Caco-2 (cell line): Measurements from ENCODE around the gene FBLIM1. TPM values are rescaled to one million over a fixed set of nuclear protein-coding genes. Genes with fewer than 3 reads are reported as not detected.

Experiments
- BruUV-seq: library from RNA; stranded (reverse); fragments of 400-500 nt; replicated peaks from 2 replicates; lab custom pipeline; 2021; lab: Mats Ljungman, UMichigan
- CTCF ChIA-PET: fragments of 300-600 bp; sonication (Branson Sonifier 250); formaldehyde crosslinking; loops from one replicate; lab custom pipeline; 2022; ENCODE audit warnings: antibody characterized with exemption; lab: Charles Lee
- POLR2A ChIA-PET: fragments of 300-600 bp; sonication (Branson Sonifier 250); formaldehyde crosslinking; loops from one replicate; lab custom pipeline; 2022; ENCODE audit warnings: antibody characterized with exemption; lab: Charles Lee
- DNase-seq, 2 experiments: peaks; one replicate each; pipeline versions ENCODE4 v3.0.0 to v3.0.0-alpha.2; 2020 to 2022
- H3K27me3 ChIP-seq: replicated peaks from 2 replicates; pipeline ENCODE4 v1.6.0; 2011; ENCODE audit warnings: low read length; ENCODE audit not compliant: control insufficient read depth, insufficient read depth
- H3K36me3 ChIP-seq: 2 replicates; pipeline ENCODE4 v1.5.1; 2011; ENCODE audit warnings: low read length; ENCODE audit not compliant: control insufficient read depth, insufficient read depth
- H3K4me1 ChIP-seq: fragments of 250-450 bp; sonication (Bioruptor Pico); 2 replicates; pipeline ENCODE4 v1.5.1; 2020; ENCODE audit warnings: mild to moderate bottlenecking
- H3K4me3 ChIP-seq: 2 replicates; pipeline ENCODE4 v1.5.1; 2011; ENCODE audit warnings: low read depth, mild to moderate bottlenecking, control low read depth, low read length
- H3K9me3 ChIP-seq: fragments of 250-450 bp; sonication (Bioruptor Pico); 2 replicates; pipeline ENCODE4 v1.5.1; 2020; ENCODE audit warnings: mild to moderate bottlenecking, moderate library complexity
- H3K27ac Mint-ChIP-seq: one replicate; pipeline ENCODE4 v1.8.0; 2022; ENCODE audit warnings: mixed read lengths; ENCODE audit not compliant: unreplicated experiment
- H3K27me3 Mint-ChIP-seq: one replicate; pipeline ENCODE4 v1.8.0; 2022; ENCODE audit warnings: mixed read lengths; ENCODE audit not compliant: insufficient read depth, unreplicated experiment
- H3K36me3 Mint-ChIP-seq: one replicate; pipeline ENCODE4 v1.8.0; 2022; ENCODE audit warnings: mild to moderate bottlenecking, mixed read lengths; ENCODE audit not compliant: insufficient read depth, unreplicated experiment
- H3K4me1 Mint-ChIP-seq: one replicate; pipeline ENCODE4 v1.8.0; 2022; ENCODE audit warnings: low read depth, mixed read lengths; ENCODE audit not compliant: unreplicated experiment
- H3K4me3 Mint-ChIP-seq: one replicate; pipeline ENCODE4 v1.8.0; 2022; ENCODE audit warnings: mild to moderate bottlenecking, moderate library complexity, mixed read lengths; ENCODE audit not compliant: unreplicated experiment
- H3K9me3 Mint-ChIP-seq: one replicate; pipeline ENCODE4 v1.8.0; 2022; ENCODE audit warnings: mixed read lengths; ENCODE audit not compliant: unreplicated experiment
- intact Hi-C: fragments of 100-400 bp; cut with micrococcal nuclease; formaldehyde crosslinking; loops from one replicate; pipeline ENCODE4 v1.10.0; 2022; ENCODE audit not compliant: unreplicated experiment
- total RNA-seq: library from RNA; stranded (reverse); gene quantifications from 2 replicates; pipeline ENCODE4 v1.2.3, GENCODE V29; 2022
- TF ChIP-seq, protein P1 (sequence below), 2 experiments: fragments of 200-600 bp in 1 of 2; IDR thresholded peaks; 1 replicate in 1 of 2; 2 replicates in 1 of 2; pipeline versions ENCODE4 v1.5.1 to v1.8.0; 2011 to 2022; ENCODE audit warnings: antibody characterized with exemption in 1 of 2, control low read depth in 1 of 2, inconsistent platforms in 1 of 2, low read depth in 1 of 2, low read length in 1 of 2, mild to moderate bottlenecking in 1 of 2, moderate library complexity in 1 of 2; ENCODE audit not compliant: insufficient read depth in 1 of 2, severe bottlenecking in 1 of 2, unreplicated experiment in 1 of 2

FBLIM1 gene
- total RNA-seq, 1 experiment from 2014 or later: 5.5 TPM

- H3K36me3 ChIP-seq: no peaks in the 10 kb centered on the region
- intact Hi-C loops: no loop called here
- TF ChIP-seq, protein P1, sequence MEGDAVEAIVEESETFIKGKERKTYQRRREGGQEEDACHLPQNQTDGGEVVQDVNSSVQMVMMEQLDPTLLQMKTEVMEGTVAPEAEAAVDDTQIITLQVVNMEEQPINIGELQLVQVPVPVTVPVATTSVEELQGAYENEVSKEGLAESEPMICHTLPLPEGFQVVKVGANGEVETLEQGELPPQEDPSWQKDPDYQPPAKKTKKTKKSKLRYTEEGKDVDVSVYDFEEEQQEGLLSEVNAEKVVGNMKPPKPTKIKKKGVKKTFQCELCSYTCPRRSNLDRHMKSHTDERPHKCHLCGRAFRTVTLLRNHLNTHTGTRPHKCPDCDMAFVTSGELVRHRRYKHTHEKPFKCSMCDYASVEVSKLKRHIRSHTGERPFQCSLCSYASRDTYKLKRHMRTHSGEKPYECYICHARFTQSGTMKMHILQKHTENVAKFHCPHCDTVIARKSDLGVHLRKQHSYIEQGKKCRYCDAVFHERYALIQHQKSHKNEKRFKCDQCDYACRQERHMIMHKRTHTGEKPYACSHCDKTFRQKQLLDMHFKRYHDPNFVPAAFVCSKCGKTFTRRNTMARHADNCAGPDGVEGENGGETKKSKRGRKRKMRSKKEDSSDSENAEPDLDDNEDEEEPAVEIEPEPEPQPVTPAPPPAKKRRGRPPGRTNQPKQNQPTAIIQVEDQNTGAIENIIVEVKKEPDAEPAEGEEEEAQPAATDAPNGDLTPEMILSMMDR (IDR thresholded peaks at IDR 0.05; ENCODE audit: insufficient read depth in 1 of 2, low read depth in 1 of 2, low read length in 1 of 2, severe bottlenecking in 1 of 2, unreplicated experiment in 1 of 2): no peak
- Mint-ChIP-seq H3K9me3 (no peaks in the 10 kb centered on the region), H3K36me3 (peaks cover 16% of the 10 kb centered on the region), H3K27ac (no peak overlapping the region), H3K4me3 (no peak overlapping the region), H3K27me3 (no peaks in the 10 kb centered on the region), H3K4me1 (no peaks in the 10 kb centered on the region)
- no peaks in the 10 kb centered on the region for H3K9me3 ChIP-seq
- BruUV-seq: no TSS peak
- peak; percentile 56 to 68 for DNase-seq
- no peak overlapping the region for H3K4me3 ChIP-seq
- no peaks in the 10 kb centered on the region for H3K27me3 ChIP-seq
- H3K4me1 ChIP-seq: peaks cover 10% of the 10 kb centered on the region
- ChIA-PET POLR2A (interaction anchor here (0.6 kb wide), 2 partner anchors 49 to 283 kb away, joined by 3 to 10 read pairs; partner anchors contain the start of gene HSPB7), CTCF (no interaction called here)
These were observed 23.7 kb upstream of the FBLIM1 start for GRCh38 chr1:15734901-15735300.

DNA sequence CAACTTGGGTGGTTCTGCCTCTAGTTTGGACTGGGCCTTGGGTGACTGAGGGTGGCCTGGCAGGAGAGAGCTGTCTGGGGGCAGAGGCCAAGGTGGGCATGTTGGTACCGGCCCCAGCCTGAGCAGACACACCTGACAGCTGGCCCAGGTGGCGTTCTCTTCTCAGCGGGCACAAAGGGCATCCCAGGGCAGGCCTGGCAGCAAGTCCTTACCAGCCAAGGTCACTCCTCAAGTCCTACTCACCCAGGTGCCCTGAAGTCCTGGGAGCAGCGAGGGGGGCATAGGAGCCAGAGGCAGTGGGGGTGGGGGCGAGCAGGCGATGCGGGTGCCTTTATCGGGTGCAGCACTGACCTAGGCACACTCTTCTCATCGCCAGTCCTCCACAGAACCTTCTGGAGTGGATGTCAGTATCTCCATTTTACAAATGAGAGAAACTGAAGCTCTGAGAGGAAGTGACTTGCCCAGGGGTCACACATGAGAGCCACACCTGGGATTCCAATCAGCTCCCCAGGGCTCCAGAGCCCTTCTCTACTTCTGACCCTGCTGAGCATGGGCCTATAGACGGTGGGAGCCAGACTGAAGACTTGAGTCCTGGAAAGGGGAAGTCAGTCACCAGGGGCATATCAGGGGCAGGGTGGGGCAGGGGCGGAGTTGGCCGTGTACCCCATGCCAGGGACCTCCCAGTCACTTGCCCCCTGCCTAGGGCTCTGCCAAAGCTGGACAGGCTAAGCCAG lies 23.1 kb upstream of the FBLIM1 start:
- Histone ChIP-seq H3K4me3 (no peak overlapping the region), H3K36me3 (no peaks in the 10 kb centered on the region), H3K27me3 (no peaks in the 10 kb centered on the region), H3K4me1 (peaks cover 10% of the 10 kb centered on the region), H3K9me3 (no peaks in the 10 kb centered on the region)
- no peaks in the 10 kb centered on the region for H3K9me3 Mint-ChIP-seq
- peaks cover 16% of the 10 kb centered on the region for H3K36me3 Mint-ChIP-seq
- CTCF ChIA-PET: no interaction called here
- H3K4me3 Mint-ChIP-seq: no peak overlapping the region
- no TSS peak for BruUV-seq
- TF ChIP-seq, protein P1 (IDR thresholded peaks at IDR 0.05; ENCODE audit: insufficient read depth in 1 of 2, low read depth in 1 of 2, low read length in 1 of 2, severe bottlenecking in 1 of 2, unreplicated experiment in 1 of 2): no peak
- DNase-seq: no peak
- H3K27ac Mint-ChIP-seq: no peak overlapping the region
- intact Hi-C loops: no loop called here
- POLR2A ChIA-PET: interaction anchor here (0.6 kb wide), 1 partner anchor 50 kb away, joined by 10 read pairs; no protein-coding TSS in a partner anchor
- H3K27me3 Mint-ChIP-seq: no peaks in the 10 kb centered on the region
- no peaks in the 10 kb centered on the region for H3K4me1 Mint-ChIP-seq

DNA sequence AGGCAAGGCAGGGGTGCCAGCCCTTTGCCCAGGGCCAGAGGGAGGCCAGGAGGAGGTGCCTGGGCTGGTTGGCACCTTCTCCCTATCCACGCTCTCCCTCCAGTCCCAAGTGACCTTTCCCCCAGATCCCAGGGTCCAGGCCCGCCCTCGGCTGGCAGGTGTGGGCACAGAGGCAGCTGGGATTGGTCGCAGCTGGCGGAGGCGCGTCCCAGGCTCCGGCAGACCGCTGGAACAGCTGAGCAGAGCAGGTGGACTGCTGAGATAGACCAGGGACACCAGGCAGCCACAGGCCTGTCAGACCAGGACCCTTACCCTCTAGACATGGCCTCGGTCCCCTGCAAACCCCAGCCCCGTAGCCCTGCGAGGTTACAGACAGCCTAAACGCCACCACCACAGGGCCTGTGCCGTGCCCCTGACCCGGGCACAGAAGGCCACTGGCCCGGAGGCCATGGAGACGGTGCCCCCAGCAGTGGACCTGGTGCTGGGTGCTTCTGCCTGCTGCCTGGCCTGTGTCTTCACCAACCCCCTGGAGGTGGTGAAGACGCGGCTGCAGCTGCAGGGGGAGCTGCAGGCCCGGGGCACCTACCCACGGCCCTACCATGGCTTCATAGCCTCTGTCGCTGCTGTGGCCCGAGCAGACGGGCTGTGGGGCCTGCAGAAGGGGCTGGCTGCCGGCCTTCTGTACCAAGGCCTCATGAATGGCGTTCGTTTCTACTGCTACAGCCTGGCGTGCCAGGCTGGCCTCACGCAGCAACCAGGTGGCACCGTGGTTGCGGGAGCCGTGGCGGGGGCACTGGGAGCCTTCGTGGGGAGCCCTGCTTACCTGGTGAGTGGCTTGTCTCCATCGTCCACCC lies 22.3 kb upstream of the FBLIM1 start, which contains the start of gene SLC25A34:
Gene SLC25A34 (plus strand): TSS at position 221 of the 854 bp plus-strand sequence. CDS start 228 bp downstream, at position 449.
- CTCF ChIA-PET: no interaction called here
- no peak within 1 kb of the TSS for H3K4me3 Mint-ChIP-seq
- no peak within 1 kb of the TSS for H3K27ac Mint-ChIP-seq
- Histone ChIP-seq H3K36me3 (no peaks in the 10 kb centered on the region), H3K27me3 (no peaks in the 10 kb centered on the region), H3K4me1 (peaks cover 10% of the 10 kb centered on the region), H3K4me3 (no peak within 1 kb of the TSS), H3K9me3 (no peaks in the 10 kb centered on the region)
- H3K27me3 Mint-ChIP-seq: no peaks in the 10 kb centered on the region
- no peak for DNase-seq
- peaks cover 3% of the 10 kb centered on the region for H3K4me1 Mint-ChIP-seq
- POLR2A ChIA-PET: no interaction called here
- TF ChIP-seq, protein P1 (IDR thresholded peaks at IDR 0.05; ENCODE audit: insufficient read depth in 1 of 2, low read depth in 1 of 2, low read length in 1 of 2, severe bottlenecking in 1 of 2, unreplicated experiment in 1 of 2): no peak
- BruUV-seq: no TSS peak
- H3K36me3 Mint-ChIP-seq: peaks cover 20% of the 10 kb centered on the region
- intact Hi-C loops: no loop called here
- H3K9me3 Mint-ChIP-seq: no peaks in the 10 kb centered on the region
